Neural progenitor cell (in vitro differentiated cells): ENCODE measurements around the gene PLA2G4A.

Experiments used
- CTCF ChIP-seq: fragments of 200-600 bp; sonication (generic); IDR thresholded peaks from 2 replicates; pipeline ENCODE4 v1.5.1; 2017; ENCODE audit warnings: antibody characterized with exemption, mild to moderate bottlenecking
- EZH2 ChIP-seq: fragments of 200-600 bp; sonication (generic); IDR thresholded peaks from 2 replicates; pipeline ENCODE4 v1.6.1; 2017; ENCODE audit warnings: antibody characterized with exemption, mild to moderate bottlenecking, moderate library complexity
- EZH2phosphoT487 ChIP-seq: fragments of 200-600 bp; sonication (generic); IDR thresholded peaks from 2 replicates; pipeline ENCODE4 v1.6.1; 2017; ENCODE audit warnings: antibody characterized with exemption

- no peak for TF ChIP-seq EZH2phosphoT487
- TF ChIP-seq CTCF: no peak
- no peak for TF ChIP-seq EZH2
These were observed 121.8 kb downstream of the PLA2G4A start for GRCh38 chr1:186950547-186950946.
